Bronchus fibroblast of lung (primary cell): ENCODE results near the gene IGSF1. TPM values are rescaled to one million over a fixed set of nuclear protein-coding genes. Genes with fewer than 3 reads are reported as not detected.

Source experiments
- total RNA-seq: library from RNA; depleted of rRNA; stranded (reverse); fragments of >200 nt; gene quantifications from 2 replicates; pipeline ENCODE4 v1.2.3, GENCODE V29; 2015

The IGSF1 gene, protein sequence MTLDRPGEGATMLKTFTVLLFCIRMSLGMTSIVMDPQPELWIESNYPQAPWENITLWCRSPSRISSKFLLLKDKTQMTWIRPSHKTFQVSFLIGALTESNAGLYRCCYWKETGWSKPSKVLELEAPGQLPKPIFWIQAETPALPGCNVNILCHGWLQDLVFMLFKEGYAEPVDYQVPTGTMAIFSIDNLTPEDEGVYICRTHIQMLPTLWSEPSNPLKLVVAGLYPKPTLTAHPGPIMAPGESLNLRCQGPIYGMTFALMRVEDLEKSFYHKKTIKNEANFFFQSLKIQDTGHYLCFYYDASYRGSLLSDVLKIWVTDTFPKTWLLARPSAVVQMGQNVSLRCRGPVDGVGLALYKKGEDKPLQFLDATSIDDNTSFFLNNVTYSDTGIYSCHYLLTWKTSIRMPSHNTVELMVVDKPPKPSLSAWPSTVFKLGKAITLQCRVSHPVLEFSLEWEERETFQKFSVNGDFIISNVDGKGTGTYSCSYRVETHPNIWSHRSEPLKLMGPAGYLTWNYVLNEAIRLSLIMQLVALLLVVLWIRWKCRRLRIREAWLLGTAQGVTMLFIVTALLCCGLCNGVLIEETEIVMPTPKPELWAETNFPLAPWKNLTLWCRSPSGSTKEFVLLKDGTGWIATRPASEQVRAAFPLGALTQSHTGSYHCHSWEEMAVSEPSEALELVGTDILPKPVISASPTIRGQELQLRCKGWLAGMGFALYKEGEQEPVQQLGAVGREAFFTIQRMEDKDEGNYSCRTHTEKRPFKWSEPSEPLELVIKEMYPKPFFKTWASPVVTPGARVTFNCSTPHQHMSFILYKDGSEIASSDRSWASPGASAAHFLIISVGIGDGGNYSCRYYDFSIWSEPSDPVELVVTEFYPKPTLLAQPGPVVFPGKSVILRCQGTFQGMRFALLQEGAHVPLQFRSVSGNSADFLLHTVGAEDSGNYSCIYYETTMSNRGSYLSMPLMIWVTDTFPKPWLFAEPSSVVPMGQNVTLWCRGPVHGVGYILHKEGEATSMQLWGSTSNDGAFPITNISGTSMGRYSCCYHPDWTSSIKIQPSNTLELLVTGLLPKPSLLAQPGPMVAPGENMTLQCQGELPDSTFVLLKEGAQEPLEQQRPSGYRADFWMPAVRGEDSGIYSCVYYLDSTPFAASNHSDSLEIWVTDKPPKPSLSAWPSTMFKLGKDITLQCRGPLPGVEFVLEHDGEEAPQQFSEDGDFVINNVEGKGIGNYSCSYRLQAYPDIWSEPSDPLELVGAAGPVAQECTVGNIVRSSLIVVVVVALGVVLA (N-terminal part only)
- total RNA-seq, result under 0.01 TPM in 1 of 2 replicates, not detected in the other

GRCh38 chrX:131288738-131289511 is at the start of gene IGSF1:
TSS of gene IGSF1 (minus strand) at chrX:131289306. CDS start at chrX:131286674, 2,632 bp downstream.

Other genes with a start within 250 kb of the IGSF1 start
- gene ARHGAP36, start 231.0 kb downstream of the IGSF1 start, total RNA-seq, result not detected in 2 replicates